Fibroblast of lung (primary cell): Measurements from ENCODE around the gene SUSD1.

ENCODE experiments used
- EZH2 ChIP-seq: IDR thresholded peaks from 2 replicates; pipeline ENCODE4 v1.5.1; 2012; ENCODE audit warnings: low read length, control low read depth, mild to moderate bottlenecking; ENCODE audit errors: missing control alignments
- TF ChIP-seq, protein P1 (sequence below), 2 donors: IDR thresholded peaks in 1 of 2; conservative IDR thresholded peaks in 1 of 2; 1 replicate in 1 of 2; 2 replicates in 1 of 2; pipeline ENCODE4 v1.5.1; 2011 to 2012; ENCODE audit warnings: low read length in 2 of 2, control low read depth in 1 of 2, inconsistent platforms in 1 of 2, low read depth in 1 of 2, mild to moderate bottlenecking in 1 of 2

DNA sequence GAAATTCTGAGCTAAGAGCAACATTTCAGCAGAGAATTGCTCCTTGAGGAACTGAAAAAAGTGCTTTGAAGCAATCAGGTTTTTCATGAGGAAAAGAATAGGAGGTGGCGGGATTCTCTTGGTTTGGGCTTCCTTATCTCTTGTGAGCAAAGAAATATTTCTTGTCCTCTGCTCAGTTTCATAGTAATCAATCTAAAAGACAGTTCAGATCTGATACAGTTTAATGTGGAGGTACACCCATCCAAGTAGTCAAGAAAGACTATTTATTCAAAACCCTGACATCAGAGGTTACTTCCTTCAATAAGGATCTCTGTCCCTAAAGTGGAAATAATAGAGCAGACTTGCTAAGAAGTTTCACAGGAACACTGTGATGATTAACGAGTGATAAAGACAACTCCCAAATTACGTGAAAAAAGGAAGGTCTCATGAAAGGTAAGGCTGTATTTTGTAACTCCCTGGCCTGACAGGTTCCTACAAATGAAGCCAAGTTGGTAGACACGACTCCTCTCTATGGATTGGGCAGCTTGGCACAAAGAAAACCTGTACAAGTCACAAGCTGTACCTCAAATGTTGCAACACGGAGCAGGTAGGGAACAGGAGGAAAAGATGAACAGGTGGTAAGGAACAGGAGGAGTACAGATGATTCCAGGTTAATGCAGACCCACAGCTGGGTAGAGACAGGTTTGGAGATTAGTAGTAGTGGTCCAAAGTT is 94.1 kb downstream of the SUSD1 start:
- TF ChIP-seq, protein P1, sequence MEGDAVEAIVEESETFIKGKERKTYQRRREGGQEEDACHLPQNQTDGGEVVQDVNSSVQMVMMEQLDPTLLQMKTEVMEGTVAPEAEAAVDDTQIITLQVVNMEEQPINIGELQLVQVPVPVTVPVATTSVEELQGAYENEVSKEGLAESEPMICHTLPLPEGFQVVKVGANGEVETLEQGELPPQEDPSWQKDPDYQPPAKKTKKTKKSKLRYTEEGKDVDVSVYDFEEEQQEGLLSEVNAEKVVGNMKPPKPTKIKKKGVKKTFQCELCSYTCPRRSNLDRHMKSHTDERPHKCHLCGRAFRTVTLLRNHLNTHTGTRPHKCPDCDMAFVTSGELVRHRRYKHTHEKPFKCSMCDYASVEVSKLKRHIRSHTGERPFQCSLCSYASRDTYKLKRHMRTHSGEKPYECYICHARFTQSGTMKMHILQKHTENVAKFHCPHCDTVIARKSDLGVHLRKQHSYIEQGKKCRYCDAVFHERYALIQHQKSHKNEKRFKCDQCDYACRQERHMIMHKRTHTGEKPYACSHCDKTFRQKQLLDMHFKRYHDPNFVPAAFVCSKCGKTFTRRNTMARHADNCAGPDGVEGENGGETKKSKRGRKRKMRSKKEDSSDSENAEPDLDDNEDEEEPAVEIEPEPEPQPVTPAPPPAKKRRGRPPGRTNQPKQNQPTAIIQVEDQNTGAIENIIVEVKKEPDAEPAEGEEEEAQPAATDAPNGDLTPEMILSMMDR (conservative IDR thresholded peaks at IDR 0.05 in 1 of 2, IDR thresholded peaks at IDR 0.05 in 1 of 2; ENCODE audit: low read depth in 1 of 2, low read length in 2 of 2): no peak
- no peak for TF ChIP-seq EZH2
